Effector memory CD4-positive, alpha-beta T cell (primary cell): Measurements from ENCODE around the gene CTDP1.
A peak's percentile ranks its signal among the peaks of the same experiment; 100 is the strongest.

Experiments used
- DNase-seq, 3 donors: peaks; one replicate each; pipeline ENCODE4 v3.0.0-alpha.2; 2020
- H3K27ac ChIP-seq: 2 replicates; pipeline ENCODE4 v1.7.0; 2013; ENCODE audit warnings: mild to moderate bottlenecking, low read length, moderate library complexity; ENCODE audit not compliant: insufficient read depth, poor library complexity, severe bottlenecking
- H3K27me3 ChIP-seq: replicated peaks from 2 replicates; pipeline ENCODE4 v1.7.0; 2013; ENCODE audit warnings: mild to moderate bottlenecking, low read length; ENCODE audit not compliant: insufficient read depth, control insufficient read depth, poor library complexity, severe bottlenecking
- H3K36me3 ChIP-seq: 2 replicates; pipeline ENCODE4 v1.7.0; 2013; ENCODE audit warnings: mild to moderate bottlenecking, low read length, moderate library complexity; ENCODE audit not compliant: control insufficient read depth, insufficient read depth
- H3K4me1 ChIP-seq: 2 replicates; pipeline ENCODE4 v1.7.0; 2013; ENCODE audit warnings: low read length, mild to moderate bottlenecking; ENCODE audit not compliant: control insufficient read depth, insufficient read depth, poor library complexity, severe bottlenecking
- H3K4me3 ChIP-seq: 2 replicates; pipeline ENCODE4 v1.7.0; 2013; ENCODE audit warnings: low read length, low read depth, mild to moderate bottlenecking; ENCODE audit not compliant: insufficient read depth, poor library complexity, severe bottlenecking
- H3K9me3 ChIP-seq: 2 replicates; pipeline ENCODE4 v1.7.0; 2013; ENCODE audit warnings: mild to moderate bottlenecking, low read length, moderate library complexity; ENCODE audit not compliant: control insufficient read depth
- total RNA-seq, 3 donors: gene quantifications; one replicate each; lab custom pipeline; 2026; lab: John Stamatoyannopoulos, UW

Gene CTDP1
- 76.7 to 80.4 (median 78.4) reads per million in 3 donors for total RNA-seq

- Histone ChIP-seq H3K9me3 (peaks cover 8% of the 10 kb centered on the region), H3K27ac (peak within 1 kb of the TSS; percentile 98), H3K36me3 (no peaks in the 10 kb centered on the region), H3K4me1 (peaks cover 40% of the 10 kb centered on the region), H3K27me3 (no peaks in the 10 kb centered on the region), H3K4me3 (peak within 1 kb of the TSS; percentile 89)
- DNase-seq = peak; percentile 80 to 85 (median 81)
These were observed at the start of gene CTDP1 for GRCh38 chr18:79679552-79680099. TSS of gene CTDP1 (plus strand) at chr18:79679803. CDS start at chr18:79679948, 145 bp downstream.

- H3K36me3 ChIP-seq = no peaks in the 10 kb centered on the region
- no peak for DNase-seq
- H3K4me3 ChIP-seq = no peak overlapping the region
- H3K9me3 ChIP-seq = no peaks in the 10 kb centered on the region
- no peaks in the 10 kb centered on the region for H3K27me3 ChIP-seq
- no peak overlapping the region for H3K27ac ChIP-seq
- H3K4me1 ChIP-seq = no peaks in the 10 kb centered on the region
These were observed 49.1 kb upstream of the CTDP1 start for GRCh38 chr18:79630281-79631095.

- no peak overlapping the region for H3K4me3 ChIP-seq
- DNase-seq = no peak
- no peaks in the 10 kb centered on the region for H3K9me3 ChIP-seq
- no peaks in the 10 kb centered on the region for H3K27me3 ChIP-seq
- H3K4me1 ChIP-seq = no peaks in the 10 kb centered on the region
- no peaks in the 10 kb centered on the region for H3K36me3 ChIP-seq
- no peak overlapping the region for H3K27ac ChIP-seq
These were observed 48.5 kb upstream of the CTDP1 start for GRCh38 chr18:79631096-79631507.

- no peaks in the 10 kb centered on the region for H3K36me3 ChIP-seq
- no peak overlapping the region for H3K4me3 ChIP-seq
- H3K27ac ChIP-seq = no peak overlapping the region
- no peaks in the 10 kb centered on the region for H3K9me3 ChIP-seq
- no peak for DNase-seq
- no peaks in the 10 kb centered on the region for H3K4me1 ChIP-seq
- H3K27me3 ChIP-seq = no peaks in the 10 kb centered on the region
These were observed 47.7 kb upstream of the CTDP1 start for GRCh38 chr18:79631761-79632446.

- Histone ChIP-seq H3K36me3 (no peaks in the 10 kb centered on the region), H3K27me3 (no peaks in the 10 kb centered on the region), H3K4me1 (no peaks in the 10 kb centered on the region), H3K9me3 (no peaks in the 10 kb centered on the region), H3K4me3 (no peak overlapping the region), H3K27ac (no peak overlapping the region)
- DNase-seq = no peak
These were observed 46.8 kb upstream of the CTDP1 start for GRCh38 chr18:79632765-79633164.

GRCh38 chr18:79634186-79634585, 45.4 kb upstream of the CTDP1 start:
- Histone ChIP-seq H3K27me3 (no peaks in the 10 kb centered on the region), H3K9me3 (no peaks in the 10 kb centered on the region), H3K4me1 (no peaks in the 10 kb centered on the region), H3K4me3 (no peak overlapping the region), H3K36me3 (no peaks in the 10 kb centered on the region), H3K27ac (no peak overlapping the region)
- no peak for DNase-seq

GRCh38 chr18:79634593-79635426, 44.8 kb upstream of the CTDP1 start:
- Histone ChIP-seq H3K4me1 (no peaks in the 10 kb centered on the region), H3K27me3 (no peaks in the 10 kb centered on the region), H3K36me3 (no peaks in the 10 kb centered on the region), H3K4me3 (no peak overlapping the region), H3K9me3 (no peaks in the 10 kb centered on the region), H3K27ac (no peak overlapping the region)
- no peak for DNase-seq

GRCh38 chr18:79635427-79635726, 44.2 kb upstream of the CTDP1 start:
- H3K4me3 ChIP-seq = no peak overlapping the region
- no peak overlapping the region for H3K27ac ChIP-seq
- no peaks in the 10 kb centered on the region for H3K36me3 ChIP-seq
- no peaks in the 10 kb centered on the region for H3K4me1 ChIP-seq
- DNase-seq = no peak
- no peaks in the 10 kb centered on the region for H3K9me3 ChIP-seq
- no peaks in the 10 kb centered on the region for H3K27me3 ChIP-seq

GRCh38 chr18:79637181-79637920, 42.3 kb upstream of the CTDP1 start:
- H3K9me3 ChIP-seq = no peaks in the 10 kb centered on the region
- DNase-seq = no peak

More at GRCh38 chr18:79637181-79637920, 42.3 kb upstream of the CTDP1 start:
- Histone ChIP-seq H3K27ac (no peak overlapping the region), H3K4me1 (no peaks in the 10 kb centered on the region), H3K27me3 (no peaks in the 10 kb centered on the region), H3K36me3 (no peaks in the 10 kb centered on the region), H3K4me3 (no peak overlapping the region)
